ENCODE results near the gene TPRKB.

DNA sequence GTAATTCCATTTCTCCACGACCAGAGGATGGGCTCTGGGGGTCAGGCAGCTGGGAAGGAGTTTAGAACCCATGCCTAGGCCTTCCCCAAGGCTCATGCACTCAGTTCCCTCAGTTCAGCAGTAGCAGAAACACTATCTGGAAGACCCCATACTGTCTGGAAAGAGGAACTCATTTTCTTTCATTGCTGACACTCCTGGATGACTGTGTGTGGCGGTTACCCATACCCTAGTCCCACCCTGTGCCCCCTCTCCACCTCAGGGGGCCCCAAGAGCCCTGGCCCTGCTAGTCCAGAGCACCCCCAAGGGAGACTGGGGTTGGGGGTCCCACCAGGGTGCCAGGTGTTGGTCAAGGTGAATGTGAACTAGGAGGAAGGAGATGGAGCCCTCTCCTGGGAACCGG is 29.5 kb downstream of the TPRKB start:
- TF ChIP-seq POLR2A (IDR thresholded peaks at IDR 0.05), result no peak
- TF ChIP-seq, protein P1, sequence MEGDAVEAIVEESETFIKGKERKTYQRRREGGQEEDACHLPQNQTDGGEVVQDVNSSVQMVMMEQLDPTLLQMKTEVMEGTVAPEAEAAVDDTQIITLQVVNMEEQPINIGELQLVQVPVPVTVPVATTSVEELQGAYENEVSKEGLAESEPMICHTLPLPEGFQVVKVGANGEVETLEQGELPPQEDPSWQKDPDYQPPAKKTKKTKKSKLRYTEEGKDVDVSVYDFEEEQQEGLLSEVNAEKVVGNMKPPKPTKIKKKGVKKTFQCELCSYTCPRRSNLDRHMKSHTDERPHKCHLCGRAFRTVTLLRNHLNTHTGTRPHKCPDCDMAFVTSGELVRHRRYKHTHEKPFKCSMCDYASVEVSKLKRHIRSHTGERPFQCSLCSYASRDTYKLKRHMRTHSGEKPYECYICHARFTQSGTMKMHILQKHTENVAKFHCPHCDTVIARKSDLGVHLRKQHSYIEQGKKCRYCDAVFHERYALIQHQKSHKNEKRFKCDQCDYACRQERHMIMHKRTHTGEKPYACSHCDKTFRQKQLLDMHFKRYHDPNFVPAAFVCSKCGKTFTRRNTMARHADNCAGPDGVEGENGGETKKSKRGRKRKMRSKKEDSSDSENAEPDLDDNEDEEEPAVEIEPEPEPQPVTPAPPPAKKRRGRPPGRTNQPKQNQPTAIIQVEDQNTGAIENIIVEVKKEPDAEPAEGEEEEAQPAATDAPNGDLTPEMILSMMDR (IDR thresholded peaks at IDR 0.05), result no peak
